HG03439 (cell line): Measurements from ENCODE around the gene FBXO33.

ENCODE experiments used
- ATAC-seq: cut with Tn5 transposase; IDR thresholded peaks from one replicate; pipeline ENCODE4 v1.9.1; 2021; ENCODE audit warnings: mild to moderate bottlenecking, moderate library complexity; ENCODE audit not compliant: unreplicated experiment

FBXO33 gene, protein sequence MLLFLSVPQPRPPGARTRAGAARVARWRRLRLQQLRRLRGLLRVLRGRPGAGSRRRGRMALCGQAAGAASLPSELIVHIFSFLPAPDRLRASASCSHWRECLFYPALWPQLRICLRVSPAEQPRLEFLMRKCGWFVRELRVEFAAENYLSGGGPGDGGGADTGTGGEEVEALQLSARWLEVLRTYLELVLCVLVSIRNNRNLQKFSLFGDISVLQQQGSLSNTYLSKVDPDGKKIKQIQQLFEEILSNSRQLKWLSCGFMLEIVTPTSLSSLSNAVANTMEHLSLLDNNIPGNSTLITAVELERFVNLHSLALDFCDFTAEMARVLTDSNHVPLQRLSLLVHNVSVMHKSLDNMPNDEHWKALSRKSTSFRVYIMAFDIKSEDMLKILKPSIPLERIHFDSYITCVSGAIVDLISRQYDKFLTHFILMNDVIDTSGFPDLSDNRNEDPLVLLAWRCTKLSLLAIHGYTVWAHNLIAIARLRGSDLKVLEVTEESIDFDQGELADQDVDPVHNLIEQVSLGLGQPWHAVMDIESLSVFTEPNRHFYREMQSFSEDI

DNA sequence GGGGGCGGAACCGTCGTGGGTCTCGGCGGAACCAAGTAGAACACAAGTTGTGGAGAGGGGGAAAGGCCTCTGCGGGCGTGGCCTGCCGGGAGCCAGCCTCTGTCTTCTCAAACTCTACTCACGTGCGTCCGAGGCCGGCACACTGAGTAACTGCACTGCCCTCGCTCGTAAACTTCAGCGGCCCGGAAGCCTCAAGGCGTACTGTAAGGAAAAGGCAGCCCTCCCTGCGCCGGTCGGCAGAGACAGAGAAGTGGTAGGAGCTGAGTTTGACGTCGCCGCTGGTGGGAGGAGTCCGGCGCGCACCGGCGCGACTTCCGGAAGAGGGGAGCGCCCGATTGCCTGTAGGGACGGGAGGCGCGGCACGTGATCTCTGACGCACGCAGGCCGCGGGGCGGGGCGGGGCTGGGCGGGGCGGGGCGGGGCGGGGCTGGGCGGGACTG is at the start of gene FBXO33:
Gene FBXO33, minus strand, starts transcription at position 255 of the 440 bp plus-strand sequence. CDS start 271 bp downstream, outside the sequence.
- peak; percentile 82 for ATAC-seq

DNA sequence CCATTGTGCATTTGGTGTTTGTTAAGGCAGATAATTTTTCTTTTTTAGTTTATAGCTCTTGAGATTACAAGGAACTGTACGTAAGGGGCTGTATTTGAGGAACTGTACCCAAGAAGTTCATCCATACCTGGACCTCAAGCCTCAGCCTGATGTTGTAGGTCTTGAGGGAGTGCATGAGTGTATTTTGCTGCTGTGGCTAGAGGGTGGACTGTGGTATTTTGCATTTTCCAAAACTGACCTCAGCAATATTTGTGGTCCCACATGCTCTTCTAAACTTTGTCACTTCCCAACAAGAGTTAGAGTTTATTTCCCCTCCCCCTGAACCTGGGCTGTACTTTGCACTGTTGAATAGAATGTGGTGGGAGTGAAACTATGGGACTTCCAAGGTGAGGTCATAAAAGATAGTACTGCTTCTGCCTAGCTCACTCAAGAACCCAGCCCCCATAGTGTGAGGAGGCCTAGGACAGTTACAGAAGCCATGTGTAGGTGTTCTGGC is 42.2 kb upstream of the FBXO33 start:
- ATAC-seq: no peak

DNA sequence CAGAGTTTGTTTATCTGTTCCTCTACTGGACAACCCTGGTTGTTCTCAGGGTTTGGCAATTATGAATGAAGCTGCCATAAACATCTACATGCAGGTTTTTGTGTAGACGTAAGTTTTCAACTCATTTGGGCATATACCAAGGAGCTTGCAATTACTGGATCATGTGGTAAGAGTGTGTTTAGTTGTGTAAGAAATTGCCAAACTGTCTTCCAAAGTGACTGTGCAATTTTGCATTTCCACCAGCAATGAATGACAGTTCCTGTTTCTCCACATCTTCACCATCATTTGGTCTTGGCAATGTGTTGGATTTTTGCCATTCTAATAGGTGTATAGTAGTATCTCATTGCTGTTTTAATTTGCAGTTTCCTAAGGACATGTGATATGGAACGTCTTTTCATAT is 39.8 kb upstream of the FBXO33 start:
- no peak for ATAC-seq

DNA sequence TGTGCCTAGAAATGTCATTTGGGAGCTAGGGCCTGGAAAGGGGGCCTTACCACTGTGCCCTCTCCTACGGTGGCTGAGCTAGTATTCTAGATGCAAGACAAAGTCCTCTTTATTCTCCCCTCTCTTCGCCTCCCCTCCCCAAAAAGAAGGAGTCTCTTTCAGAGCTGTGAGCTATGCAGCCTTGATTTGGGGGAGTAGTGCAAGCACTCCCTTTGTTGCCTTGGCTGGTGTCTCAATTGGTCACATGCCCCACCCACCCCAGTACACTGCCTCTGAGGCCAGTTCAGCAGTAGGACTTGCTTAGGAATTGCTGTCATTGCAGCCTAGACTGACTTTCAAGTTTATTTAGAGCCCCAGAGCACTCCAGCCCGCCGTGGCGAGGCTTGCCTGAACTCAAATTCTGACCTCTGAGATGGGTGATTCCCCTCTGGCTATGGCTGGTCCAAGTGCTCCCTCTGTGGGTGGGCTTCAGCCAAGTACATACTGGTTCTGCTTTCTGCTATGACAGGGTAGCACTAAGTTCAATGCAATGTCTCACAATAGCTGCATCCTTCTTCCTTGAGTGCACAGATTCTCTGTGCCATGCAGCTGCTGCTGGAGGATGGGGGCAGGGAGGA is 37.0 kb upstream of the FBXO33 start:
- ATAC-seq: peak; percentile 97

DNA sequence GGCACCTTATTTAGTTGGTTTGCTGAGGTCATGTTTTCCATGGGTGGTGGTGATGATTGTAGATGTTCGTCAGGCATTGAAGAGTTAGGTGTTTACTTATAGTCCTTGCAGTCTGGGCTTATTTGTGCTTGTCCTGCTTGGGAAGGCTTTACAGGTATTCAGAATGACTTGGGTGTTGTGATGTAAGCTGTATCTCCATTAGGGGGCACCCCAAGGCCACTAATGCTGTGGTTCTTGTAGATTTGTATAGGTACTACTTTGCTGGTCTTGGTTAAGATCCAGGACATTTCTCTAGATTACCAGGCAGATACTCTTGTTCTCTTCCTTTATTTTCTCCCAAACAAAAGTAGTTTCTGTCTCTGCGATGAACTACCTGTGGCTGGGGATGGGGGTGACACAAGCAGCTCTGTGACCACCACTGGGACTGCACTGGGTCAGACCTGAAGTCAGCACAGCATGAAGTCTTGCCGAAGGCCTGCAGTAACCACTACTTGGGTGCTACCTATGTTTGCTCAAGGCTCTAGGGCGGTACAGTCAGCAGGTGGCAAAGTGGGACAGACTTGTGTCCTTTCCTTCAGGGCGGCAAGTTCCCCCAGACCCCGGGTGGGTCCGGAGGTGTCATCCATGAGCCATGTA is 35.8 kb upstream of the FBXO33 start:
- ATAC-seq: peak; percentile 55

DNA sequence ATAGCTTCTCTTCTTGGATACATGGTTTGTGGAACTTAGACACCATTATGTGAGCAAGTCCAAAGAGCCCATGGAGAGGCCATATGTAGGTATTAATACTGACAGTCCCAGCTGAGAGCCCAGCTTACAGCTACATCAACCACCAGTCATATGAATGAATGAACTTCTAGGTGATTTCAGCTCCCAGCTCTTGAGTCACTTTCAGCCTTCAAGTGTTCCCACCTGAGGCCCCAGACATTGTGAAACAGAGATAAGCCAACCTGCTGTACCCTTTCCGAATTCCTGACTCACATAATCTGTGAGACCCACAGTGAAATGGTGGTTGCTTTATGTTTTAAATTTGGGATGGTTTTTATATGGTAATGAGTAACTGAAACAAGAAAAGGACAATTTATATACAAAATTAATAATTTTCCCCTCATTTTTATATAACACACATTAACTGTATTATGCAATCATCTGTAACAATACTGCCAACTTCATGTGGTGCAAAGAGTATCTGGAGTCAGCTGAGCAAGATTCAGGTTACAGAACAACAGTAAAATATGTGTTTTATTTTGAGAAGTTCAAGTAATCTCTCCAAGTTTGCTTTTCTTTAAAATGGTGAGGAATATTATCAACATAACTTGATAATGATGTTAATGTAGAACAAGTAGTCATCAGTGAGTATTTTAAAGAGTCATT is 27.7 kb upstream of the FBXO33 start:
- ATAC-seq: no peak

DNA sequence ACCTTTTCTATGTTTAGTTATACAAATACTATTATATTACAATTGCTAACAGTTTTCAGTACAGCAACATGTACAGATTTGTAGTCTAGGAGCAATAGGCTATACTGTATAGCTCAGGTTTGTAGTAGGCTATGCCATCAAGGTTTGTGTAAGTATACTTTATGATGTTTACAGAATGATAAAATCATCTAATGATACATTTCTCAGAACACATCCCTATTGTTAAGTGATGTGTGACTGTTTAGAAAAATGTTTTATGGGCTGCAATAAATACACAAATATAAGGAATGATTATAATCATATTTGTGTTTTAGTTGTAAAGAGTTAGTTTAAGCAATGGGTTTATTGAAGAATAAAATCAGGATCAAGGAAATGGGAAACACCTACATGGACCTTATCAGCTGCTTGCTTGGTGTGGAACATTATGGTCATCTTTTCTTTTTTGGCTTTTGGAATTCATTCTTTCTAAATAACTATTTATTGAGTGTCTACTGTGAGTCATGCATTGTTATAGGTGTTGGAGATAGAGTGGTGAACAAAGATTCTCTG is 24.5 kb upstream of the FBXO33 start:
- no peak for ATAC-seq

DNA sequence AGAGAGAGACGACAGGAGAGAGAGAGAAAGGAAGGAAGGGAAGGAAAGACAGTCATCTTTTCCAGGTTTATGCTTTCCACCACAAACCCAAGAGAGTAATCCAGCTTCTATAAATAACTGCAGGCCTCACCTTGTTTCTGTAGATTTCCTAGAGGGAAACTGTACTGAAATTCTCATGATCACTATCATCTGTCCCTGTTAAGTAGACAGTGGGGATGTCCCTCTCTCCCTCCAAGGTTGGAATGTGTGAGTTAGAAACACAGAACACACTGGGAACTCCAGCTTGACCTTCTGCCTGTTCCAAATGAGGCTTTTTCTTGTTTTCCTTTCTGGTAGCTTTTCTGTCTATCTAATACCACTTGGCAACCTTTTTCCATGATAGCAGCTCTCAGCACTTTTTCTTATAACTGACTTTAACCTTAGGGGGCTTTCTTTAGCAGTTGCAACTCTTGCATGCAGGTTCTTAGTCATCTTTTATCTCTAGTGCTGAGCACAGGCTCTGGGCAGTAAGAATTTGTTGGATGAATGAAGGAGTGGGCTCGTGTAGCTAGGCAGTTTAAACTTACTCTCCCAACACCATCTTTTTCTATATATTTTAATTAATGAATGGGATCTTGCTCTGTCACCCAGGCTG is 22.8 kb upstream of the FBXO33 start:
- ATAC-seq: no peak

DNA sequence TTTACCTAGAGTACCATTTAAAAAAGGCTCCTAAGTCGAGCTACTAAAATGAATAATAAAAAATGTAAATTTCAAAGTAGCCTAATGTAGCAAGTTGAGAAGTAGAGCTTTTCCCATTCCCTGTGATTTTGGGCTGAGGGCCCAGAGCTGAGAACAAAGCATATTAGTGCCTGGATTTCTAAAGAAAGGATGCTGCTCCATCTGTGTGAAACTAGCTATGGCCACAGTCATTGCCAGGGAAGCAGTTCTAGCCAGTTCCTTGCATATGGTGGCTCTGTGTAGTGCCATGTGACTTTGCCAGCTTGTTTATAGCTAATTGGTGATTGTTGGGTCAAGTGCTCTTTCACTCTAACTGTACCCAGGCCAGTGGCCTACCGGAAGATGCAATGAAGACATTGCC is 20.4 kb upstream of the FBXO33 start:
- no peak for ATAC-seq

DNA sequence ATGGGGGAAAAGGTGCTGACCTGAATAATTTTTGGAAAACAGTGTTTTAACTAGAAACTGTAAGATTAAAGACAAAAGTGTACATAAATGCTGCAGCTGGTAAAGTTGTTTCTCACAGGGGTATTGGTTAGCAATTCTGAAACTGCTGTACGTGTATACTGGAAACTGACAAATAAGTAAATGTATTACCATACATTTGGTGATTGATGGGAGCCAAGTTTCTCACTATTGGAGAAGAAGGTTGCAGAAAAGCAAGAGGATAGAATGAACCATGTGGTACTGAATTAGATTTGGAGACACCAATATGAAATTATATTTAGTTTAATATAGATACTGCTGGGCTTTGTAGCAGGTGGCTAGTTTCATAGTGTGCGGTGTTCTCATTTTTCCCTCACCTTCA is 19.6 kb upstream of the FBXO33 start:
- peak; percentile 46 for ATAC-seq

DNA sequence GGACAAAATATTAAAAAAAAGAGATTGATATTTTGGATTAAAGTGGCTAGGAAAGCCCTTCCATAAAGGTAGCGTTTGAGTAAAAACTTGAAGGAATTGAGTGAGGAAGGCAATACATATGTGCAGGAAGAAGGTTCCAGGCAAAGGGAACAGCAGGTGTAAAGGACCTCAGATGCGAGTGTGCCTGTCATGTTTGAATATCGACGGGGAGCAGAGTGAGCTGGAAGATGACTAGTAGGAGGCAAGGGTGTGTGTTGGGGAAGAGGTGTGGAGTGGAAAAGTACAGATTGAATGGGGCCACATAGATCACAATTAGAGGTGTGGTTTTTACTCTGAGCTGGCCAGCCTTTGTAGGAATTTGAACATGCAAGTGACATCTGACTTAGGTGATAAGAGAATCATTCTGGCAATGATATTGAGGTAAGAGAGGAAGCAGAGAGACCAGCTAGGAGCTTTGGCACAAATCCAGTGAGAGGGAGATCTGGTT is 15.0 kb upstream of the FBXO33 start:
- ATAC-seq: no peak

DNA sequence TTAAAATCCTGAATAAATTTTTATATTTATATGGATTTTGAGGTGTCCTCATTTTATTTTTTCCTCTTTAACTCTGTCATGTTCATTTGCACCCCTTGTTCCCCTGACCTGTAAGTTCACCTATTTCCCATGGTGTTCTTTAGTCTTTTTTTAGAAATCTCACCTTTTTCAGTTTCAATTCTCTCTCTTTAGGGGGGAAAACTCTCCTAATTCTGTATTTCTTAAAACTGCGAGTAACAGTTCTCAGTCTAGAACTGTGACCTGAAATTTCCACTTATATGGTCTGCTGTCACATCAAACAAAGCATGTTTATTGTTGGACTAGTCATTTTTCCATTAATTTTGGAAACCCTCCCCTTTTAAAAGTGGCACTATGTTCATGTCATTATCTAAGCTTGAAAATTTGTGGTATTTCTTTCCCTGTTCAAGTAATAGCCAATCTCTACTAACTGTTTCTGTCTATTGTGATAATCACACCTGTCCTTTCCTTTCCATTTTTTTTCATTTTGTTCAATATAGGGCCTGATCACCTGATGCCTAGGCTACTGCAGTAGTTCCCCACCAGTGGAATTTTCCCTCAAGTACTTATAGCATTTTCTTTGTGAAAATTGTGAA is 14.0 kb upstream of the FBXO33 start:
- no peak for ATAC-seq

DNA sequence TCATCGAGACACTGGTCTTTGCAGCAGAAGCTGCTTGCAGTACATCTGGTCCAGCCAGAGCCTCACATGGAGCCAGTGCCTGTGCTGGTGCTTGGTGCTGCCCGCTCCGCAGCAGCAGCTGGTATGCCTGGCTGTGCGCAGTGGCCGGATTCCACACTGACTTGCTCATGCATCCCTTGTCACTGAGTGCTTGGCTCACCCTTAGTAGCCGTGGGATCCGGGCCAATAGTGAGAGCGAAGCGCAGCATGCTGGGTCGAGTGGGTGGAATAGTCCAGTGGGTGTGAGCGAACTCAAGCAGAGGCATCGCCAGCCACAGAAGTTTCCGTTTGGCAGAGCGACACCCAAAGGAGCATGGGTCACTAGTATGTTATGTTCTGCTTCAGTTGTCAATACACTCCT is 10.1 kb upstream of the FBXO33 start:
- ATAC-seq: no peak

DNA sequence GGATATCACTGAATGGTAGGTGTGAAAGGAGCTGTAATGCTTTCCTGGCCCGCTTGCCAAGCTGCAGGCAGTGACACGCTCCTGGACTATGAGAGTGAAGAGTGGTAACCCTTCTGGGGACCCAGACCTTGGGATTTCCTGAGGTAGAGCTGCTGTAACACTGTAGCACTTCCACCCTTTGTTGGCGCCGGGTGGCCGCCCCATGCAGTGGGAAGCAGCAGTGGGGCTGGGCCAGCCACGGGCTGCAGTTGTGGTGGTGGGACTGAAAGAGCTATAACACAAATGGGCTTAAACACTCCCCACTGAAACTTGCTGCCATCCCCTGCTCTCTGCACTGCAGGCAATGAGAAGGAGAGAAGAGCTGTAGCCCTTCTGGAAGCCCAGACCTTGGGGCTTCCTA is 9.6 kb upstream of the FBXO33 start:
- ATAC-seq: no peak

DNA sequence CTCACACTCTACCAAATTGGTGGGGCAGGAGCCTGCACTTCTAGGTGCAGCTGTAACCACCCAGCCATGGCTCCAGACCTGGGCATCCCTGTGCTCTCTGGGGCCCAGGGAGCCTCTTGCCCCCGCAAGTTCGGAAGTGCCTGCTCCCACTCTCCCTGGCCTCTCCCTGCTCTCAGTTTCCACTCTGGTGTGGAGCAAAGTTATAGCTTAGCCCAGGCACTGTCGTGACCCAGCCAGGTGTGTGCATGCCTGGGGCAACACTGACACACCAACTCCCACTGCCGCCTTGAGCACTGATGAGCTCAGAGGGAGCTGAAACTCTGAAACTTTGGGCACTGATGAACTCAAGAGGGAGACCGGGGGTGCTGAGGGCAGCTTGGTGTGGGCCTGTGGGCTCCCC is 8.7 kb upstream of the FBXO33 start:
- no peak for ATAC-seq

DNA sequence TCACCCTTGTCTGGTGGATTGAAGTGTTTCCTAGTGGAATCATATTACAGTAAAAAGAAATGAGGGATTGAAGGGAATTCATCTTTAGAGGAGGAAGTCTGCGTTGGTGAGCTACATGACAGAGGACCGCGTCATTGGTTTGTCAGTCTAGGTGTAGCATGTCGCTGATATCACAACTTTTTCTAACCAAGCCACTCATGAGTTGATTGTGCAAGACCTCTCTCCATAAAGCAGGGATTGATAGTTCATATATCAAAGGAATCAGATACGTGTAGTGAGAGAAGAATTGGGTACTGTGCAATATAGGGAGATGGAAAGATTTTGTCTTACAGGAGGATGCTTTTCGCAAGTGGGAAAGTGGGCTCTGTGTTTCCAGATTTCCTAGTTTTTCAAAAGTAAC is 3.0 kb upstream of the FBXO33 start:
- ATAC-seq: no peak

DNA sequence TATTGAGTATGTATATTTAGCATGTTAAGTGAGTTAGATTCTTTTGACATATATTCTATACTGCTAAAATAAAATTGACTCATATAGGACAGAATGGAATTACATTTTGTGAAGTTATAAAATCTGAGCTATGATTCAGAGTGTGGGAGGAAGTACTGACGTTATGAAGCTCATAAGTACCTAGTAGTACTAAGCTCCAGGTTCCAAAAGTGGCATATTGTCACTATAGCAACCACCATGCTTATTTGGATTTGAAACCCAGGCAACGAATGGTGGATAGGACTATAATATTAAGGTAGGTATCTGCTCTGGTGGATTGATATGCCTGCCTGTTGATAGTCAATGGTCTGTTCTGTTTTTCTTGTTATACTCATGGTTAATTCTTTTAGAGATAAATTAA is 2.2 kb upstream of the FBXO33 start:
- no peak for ATAC-seq

DNA sequence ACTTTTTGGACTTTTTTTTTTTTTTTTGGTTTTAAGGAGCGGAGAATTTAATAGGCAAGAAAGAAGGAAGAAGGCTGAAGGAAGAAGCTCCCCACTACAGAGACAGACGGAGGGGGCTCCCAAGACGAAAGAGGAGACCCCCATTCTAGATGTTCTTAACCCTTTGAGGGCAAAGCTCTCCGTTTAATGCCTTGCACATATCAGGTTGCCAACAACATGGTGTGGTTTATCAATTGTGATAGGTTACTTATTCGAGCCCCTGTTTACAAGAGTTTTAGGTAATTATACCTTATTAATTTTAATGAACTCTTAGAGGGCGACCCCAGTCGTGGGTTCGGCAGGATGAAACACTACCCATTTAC is 1.2 kb upstream of the FBXO33 start:
- no peak for ATAC-seq

DNA sequence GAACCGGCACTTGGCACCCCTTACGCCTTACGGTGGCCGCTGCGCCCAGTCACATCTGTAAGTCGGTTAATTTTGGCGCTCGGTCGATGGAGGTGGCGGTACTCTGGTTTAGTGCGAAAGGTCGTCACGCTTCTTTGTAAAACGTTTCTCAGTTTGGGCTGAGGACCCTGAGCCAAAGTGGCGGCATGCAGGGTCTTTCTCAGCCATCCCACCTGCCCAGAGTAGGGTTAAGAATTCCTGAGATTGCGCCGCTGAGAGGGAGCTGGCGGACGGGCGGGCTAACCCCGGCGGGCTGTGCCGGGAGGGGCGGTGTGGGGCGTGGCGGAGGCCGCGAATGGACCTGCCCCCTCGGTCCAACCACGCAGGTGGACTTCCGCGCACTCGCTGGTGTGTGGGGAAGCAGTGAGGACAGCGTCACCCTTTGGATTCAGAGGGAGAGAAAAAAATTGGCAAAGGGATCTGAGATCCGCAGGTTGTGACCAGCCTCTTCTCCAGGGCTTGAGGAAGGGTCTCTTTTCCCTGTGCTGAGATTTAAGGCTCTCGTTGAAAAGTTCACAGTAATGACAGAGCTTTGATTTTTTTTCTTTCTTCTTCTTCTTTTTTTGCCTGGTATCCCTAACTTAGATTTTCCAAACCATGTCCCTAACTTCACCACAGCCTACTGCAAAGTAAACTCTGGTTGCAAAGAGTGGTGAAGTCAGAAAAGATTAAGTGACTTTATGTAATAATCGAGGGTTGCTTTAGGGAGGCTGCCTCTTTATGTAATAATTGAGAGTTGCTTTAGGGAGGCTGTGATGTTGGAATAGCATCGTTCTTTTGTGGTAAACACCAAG is 602 bp upstream of the FBXO33 start:
- peak; percentile 72 for ATAC-seq
